BJ (cell line): ENCODE data around the gene CHPF2. TPM values are rescaled to one million over a fixed set of nuclear protein-coding genes. Genes with fewer than 3 reads are reported as not detected.

Experiments
- CTCF ChIA-PET: fragments of 350-600 bp; formaldehyde crosslinking; extraction: SDS; loops from one replicate; lab custom pipeline; 2021; ENCODE audit warnings: antibody characterized with exemption, inconsistent platforms; lab: Yijun Ruan, JAX
- POLR2A ChIA-PET: fragments of 300-600 bp; sonication (Branson Sonifier 250); formaldehyde crosslinking; extraction: SDS; loops from one replicate; lab custom pipeline; 2021; ENCODE audit warnings: antibody characterized with exemption; lab: Charles Lee
- DNase-seq: peaks from one replicate; pipeline ENCODE4 v3.0.0-alpha.2; 2011; ENCODE audit warnings: low read depth
- H3K27me3 ChIP-seq: 2 replicates; pipeline ENCODE4 v1.6.0; 2011; ENCODE audit warnings: low read length; ENCODE audit not compliant: control insufficient read depth, insufficient read depth
- H3K36me3 ChIP-seq: 2 replicates; pipeline ENCODE4 v1.5.1; 2011; ENCODE audit warnings: low read length; ENCODE audit not compliant: control insufficient read depth, insufficient read depth
- H3K4me3 ChIP-seq: 2 replicates; pipeline ENCODE4 v1.5.1; 2011; ENCODE audit warnings: low read depth, mild to moderate bottlenecking, control low read depth, low read length
- polyA plus RNA-seq: library from polyadenylated mRNA; depleted of rRNA; stranded (reverse); fragments of >200 nt; gene quantifications from 2 replicates; pipeline ENCODE4 v1.2.3, GENCODE V29; 2011
- TF ChIP-seq, protein P1 (sequence below): IDR thresholded peaks from 2 replicates; pipeline ENCODE4 v1.5.1; 2011; ENCODE audit warnings: low read depth, mild to moderate bottlenecking, control low read depth, inconsistent platforms, low read length, moderate library complexity; ENCODE audit not compliant: insufficient read depth

CHPF2 gene
- polyA plus RNA-seq, 1 experiment: 42.6 TPM

DNA sequence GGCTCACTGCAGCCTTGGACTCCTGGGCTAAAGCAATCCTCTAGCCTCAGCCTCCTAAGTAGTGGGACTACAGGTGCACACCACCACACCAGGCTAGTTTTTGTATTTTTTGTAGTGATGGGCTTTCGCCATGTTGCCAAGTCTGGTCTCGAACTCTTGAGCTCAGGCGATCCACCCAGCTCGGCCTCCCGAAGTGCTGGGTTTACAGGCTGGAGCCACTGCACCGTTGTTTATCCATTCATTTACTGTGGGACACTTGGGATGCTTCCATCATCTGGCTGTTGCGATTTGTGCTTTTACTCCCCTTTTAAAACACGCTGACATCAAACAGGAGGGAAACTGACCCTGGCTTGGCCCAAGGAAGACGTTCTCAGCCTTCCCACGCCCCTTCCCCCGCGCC is 46.7 kb downstream of the CHPF2 start:
- Histone ChIP-seq H3K36me3 (no peaks in the 10 kb centered on the region), H3K27me3 (peaks cover 7% of the 10 kb centered on the region), H3K4me3 (no peak overlapping the region)
- CTCF ChIA-PET: no interaction called here
- no peak for DNase-seq
- TF ChIP-seq, protein P1, sequence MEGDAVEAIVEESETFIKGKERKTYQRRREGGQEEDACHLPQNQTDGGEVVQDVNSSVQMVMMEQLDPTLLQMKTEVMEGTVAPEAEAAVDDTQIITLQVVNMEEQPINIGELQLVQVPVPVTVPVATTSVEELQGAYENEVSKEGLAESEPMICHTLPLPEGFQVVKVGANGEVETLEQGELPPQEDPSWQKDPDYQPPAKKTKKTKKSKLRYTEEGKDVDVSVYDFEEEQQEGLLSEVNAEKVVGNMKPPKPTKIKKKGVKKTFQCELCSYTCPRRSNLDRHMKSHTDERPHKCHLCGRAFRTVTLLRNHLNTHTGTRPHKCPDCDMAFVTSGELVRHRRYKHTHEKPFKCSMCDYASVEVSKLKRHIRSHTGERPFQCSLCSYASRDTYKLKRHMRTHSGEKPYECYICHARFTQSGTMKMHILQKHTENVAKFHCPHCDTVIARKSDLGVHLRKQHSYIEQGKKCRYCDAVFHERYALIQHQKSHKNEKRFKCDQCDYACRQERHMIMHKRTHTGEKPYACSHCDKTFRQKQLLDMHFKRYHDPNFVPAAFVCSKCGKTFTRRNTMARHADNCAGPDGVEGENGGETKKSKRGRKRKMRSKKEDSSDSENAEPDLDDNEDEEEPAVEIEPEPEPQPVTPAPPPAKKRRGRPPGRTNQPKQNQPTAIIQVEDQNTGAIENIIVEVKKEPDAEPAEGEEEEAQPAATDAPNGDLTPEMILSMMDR: no peak
- POLR2A ChIA-PET: no interaction called here

DNA sequence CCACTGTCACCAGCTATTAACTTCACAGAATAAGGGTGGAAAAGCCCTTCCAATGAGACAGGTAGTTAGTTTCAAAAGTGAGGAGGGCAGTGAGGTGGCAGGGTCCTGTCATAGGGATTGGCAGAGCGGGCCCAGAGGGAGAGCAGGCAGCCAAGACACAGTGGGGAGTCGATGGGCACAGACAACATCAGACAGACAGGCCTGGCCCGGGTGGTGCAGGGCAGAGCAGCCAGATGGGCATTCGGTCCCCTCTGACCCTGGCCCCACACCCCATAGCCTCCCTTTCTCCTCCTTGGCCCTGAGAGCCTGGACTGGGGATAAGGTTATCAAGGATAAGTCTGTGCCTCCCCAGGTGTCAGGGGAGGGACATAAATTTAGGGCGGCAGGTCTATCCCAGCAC is 47.6 kb downstream of the CHPF2 start:
- no peaks in the 10 kb centered on the region for H3K36me3 ChIP-seq
- no peak for DNase-seq
- POLR2A ChIA-PET: no interaction called here
- peaks cover 7% of the 10 kb centered on the region for H3K27me3 ChIP-seq
- TF ChIP-seq, protein P1: no peak
- H3K4me3 ChIP-seq: no peak overlapping the region
- CTCF ChIA-PET: no interaction called here

DNA sequence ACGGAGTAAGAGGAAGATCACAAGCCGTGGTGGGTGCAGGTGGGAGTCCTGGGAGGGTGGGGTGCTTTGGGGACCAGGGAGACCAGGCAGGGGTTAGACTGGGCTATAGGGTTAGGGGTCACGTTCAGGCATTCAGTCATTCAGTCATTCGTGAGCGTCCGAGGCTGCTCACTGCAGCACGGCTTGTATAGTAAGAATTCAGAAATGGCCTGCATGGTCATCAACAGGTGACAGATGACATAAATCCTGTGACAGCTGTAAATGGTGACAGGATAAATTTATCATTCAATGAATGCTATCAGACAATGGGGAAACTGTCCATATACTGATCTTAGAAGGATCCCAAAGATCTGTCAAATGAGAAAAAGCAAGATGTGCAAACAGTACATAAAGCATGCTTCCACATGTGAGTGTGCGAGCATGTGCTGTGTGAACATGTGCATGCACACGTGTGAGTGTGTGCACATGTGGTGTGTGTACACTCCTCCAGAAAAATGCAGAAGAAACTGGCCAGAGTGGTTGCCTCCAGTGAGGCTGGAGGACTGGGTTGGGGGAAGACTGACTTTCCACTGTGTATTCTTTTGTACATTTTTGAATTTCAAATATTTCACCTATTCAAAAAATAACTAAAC is 48.2 kb downstream of the CHPF2 start:
- POLR2A ChIA-PET: no interaction called here
- no peaks in the 10 kb centered on the region for H3K36me3 ChIP-seq
- H3K4me3 ChIP-seq: no peak overlapping the region
- CTCF ChIA-PET: interaction anchor here (0.7 to 1.2 kb wide), 2 partner anchors 11 to 202 kb away, joined by 3 read pairs; no protein-coding TSS in a partner anchor
- H3K27me3 ChIP-seq: peaks cover 8% of the 10 kb centered on the region
- DNase-seq: no peak
- TF ChIP-seq, protein P1: no peak

DNA sequence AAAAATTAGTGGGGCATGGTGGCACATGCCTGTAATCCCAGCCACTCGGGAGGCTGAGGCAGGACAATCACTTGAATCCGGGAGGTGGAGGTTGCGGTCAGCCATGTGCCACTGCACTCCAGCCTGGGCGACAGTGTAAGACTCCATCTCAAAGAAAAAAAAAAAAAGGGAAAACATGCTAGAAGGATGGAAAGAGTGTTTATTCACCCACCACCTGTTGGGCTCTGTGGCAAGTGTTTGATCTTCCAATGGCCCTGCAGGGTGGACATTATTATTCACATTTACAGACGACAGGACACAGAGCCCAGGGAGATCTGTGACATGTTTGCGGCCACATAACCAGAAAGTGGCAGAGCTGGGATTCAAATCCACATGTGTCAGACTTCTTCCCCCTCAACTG is 49.4 kb downstream of the CHPF2 start:
- Histone ChIP-seq H3K36me3 (no peaks in the 10 kb centered on the region), H3K27me3 (peaks cover 8% of the 10 kb centered on the region), H3K4me3 (no peak overlapping the region)
- no peak for DNase-seq
- TF ChIP-seq, protein P1: no peak
- ChIA-PET POLR2A (no interaction called here), CTCF (interaction anchor here (1.0 to 1.1 kb wide), 3 partner anchors 23 to 55 kb away, joined by 3 to 4 read pairs (median 3); partner anchors contain the start of gene ABCF2)

DNA sequence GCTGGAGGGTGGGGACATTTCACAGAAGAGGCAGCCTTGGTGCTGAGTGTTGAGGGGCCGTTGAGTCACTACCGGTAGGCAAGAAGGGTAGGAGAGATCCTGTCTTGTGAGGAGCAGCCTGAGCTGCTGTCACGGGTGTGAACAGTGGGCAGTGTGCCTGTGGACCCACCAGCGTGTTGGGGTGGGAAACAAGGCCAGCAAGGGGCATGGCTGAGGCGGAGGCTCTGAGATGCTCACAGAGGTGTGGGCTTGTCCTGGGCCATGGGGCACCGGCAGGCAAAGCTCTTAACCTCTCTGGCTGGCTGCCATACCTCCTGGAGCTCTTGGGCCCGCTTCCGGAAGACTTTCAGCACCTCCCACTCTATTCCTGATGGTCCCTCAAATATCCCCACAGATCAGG is 49.8 kb downstream of the CHPF2 start:
- no peak overlapping the region for H3K4me3 ChIP-seq
- TF ChIP-seq, protein P1: no peak
- H3K36me3 ChIP-seq: no peaks in the 10 kb centered on the region
- POLR2A ChIA-PET: no interaction called here
- CTCF ChIA-PET: interaction anchor here (0.6 to 1.1 kb wide), 4 partner anchors 22 to 158 kb away, joined by 3 to 4 read pairs (median 4); partner anchors contain the start of gene ABCF2
- H3K27me3 ChIP-seq: peaks cover 10% of the 10 kb centered on the region
- no peak for DNase-seq
